Activated CD8-positive, alpha-beta memory T cell treated with anti-CD3 and anti-CD28 coated beads, Interleukin-2, amount 10 ng/mL, durations not matched to agents 7 days and 5 days (primary cell): Measurements from ENCODE around the gene MOSPD3. TPM values are rescaled to one million over a fixed set of nuclear protein-coding genes. Genes with fewer than 3 reads are reported as not detected.
A peak's percentile ranks its signal among the peaks of the same experiment; 100 is the strongest.

Experiments
- ATAC-seq: fragments of 150-1000 bp; cut with Tn5 transposase; one replicate; pipeline ENCODE4 v1.10.0; 2021; ENCODE audit warnings: moderate library complexity
- CTCF ChIA-PET: fragments of 350-600 bp; sonication (Branson Sonifier 250); formaldehyde crosslinking; loops from one replicate; lab custom pipeline; 2021; ENCODE audit warnings: antibody characterized with exemption; lab: Charles Lee
- DNase-seq: peaks from one replicate; pipeline ENCODE4 v3.0.0-alpha.2; 2020
- H3K27ac Mint-ChIP-seq: one replicate; pipeline ENCODE4 v1.8.0; 2021; ENCODE audit warnings: mild to moderate bottlenecking, mixed read lengths
- H3K27me3 Mint-ChIP-seq: one replicate; pipeline ENCODE4 v1.8.0; 2021; ENCODE audit warnings: mixed read lengths
- H3K36me3 Mint-ChIP-seq: one replicate; pipeline ENCODE4 v1.8.0; 2021; ENCODE audit warnings: mild to moderate bottlenecking, mixed read lengths
- H3K4me1 Mint-ChIP-seq: one replicate; pipeline ENCODE4 v1.8.0; 2021; ENCODE audit warnings: mixed read lengths
- H3K4me3 Mint-ChIP-seq: one replicate; pipeline ENCODE4 v1.8.0; 2021; ENCODE audit warnings: mild to moderate bottlenecking, moderate library complexity, mixed read lengths
- H3K9me3 Mint-ChIP-seq: one replicate; pipeline ENCODE4 v1.8.0; 2022; ENCODE audit warnings: low read depth, mixed read lengths
- total RNA-seq, 2 experiments: library from RNA; stranded (reverse); gene quantifications; one replicate each; pipeline ENCODE4 v1.2.3, GENCODE V29; 2021

MOSPD3 gene
- total RNA-seq, 2 experiments from 2014 or later, result 22.2 to 28.8 TPM

DNA sequence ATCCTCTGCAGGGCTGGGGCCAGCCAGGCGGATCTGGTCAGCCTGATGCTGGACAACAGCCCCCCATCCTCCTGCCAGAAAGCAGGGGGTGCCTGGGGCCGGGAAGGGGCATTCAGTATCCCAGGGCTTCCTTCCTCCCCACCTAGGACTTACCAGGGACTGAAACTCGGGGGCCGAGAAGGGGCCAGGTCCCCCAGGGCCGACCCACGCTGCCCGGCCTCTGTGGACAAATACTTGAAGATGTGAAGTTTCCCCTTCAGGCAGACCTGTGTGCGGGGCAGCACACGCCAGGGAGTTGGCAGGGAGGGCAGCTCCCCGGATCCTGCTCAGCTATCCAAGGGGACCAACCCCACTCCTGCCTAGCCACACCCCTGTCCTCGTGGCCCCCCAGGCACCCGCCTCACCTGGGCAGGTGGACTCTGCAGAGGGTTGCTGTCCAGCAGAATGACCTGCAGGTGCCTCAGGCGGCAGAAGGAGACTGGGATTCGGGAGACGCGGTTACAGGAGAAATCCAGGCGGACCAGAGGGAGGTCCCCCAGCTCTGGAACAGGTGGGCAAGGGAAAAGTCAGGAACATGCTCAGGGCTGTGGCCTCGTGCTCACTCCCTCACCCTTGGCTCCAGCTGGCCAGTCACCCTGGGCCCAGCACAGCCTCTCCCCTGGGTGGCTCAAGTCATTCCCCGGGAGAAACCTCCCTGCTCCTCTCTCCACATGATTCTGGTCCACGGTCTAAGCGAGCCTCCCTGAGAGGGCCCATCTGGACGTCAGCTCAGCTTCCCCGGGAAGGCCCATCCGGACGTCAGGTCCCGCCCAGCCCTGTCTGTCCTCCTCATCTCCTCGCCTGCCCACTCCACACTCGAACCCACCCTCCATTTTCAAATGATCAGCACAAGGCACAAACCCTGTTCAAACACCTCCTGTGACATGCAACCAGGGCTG, 33.8 kb upstream of the MOSPD3 start:
- CTCF ChIA-PET, result interaction anchor here (0.8 to 1.4 kb wide), 2 partner anchors 14 to 19 kb away, joined by 4 to 6 read pairs; no protein-coding TSS in a partner anchor
- no peak overlapping the region for H3K27ac Mint-ChIP-seq
- ATAC-seq (no peak), DNase-seq (no peak)
- H3K4me3 Mint-ChIP-seq, result no peak overlapping the region
- peaks cover 19% of the 10 kb centered on the region for H3K36me3 Mint-ChIP-seq
- peaks cover 16% of the 10 kb centered on the region for H3K4me1 Mint-ChIP-seq
- no peaks in the 10 kb centered on the region for H3K9me3 Mint-ChIP-seq
- no peaks in the 10 kb centered on the region for H3K27me3 Mint-ChIP-seq

DNA sequence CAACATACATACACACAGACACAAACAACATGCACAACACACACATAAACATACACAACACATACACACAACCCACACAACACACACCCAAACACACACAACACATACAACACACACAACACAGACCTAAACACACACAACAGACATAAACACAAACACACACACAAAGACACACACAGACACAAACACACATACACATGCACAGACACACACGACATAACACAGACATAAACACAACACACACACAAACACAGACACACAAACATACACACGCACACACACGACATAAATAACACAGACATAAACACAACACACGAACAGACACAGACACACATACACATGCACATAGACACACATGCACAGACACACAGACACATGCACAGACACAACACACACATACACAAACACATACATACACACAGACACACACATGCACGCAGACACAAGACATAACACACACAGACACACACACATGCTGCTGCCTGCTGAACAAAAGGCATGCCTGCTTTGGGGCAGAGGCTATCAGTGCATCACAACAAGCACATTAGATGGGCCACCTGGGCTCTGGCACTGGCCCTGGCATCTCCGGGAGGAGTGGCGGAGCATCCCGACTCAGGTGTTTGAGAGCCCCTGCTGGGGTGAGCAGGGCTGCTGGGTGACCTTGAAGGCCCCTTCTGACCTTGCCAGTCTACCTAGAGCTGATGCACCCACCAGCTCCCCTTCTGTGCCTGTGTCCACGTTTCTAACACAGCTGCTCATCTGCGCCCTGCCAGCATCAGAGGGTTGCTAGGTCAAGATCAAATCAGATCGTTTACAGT, 31.7 kb upstream of the MOSPD3 start:
- Mint-ChIP-seq H3K27ac (no peak overlapping the region), H3K4me3 (no peak overlapping the region)
- CTCF ChIA-PET, result interaction anchor here (0.5 to 11.9 kb wide), 2 partner anchors 16 to 291 kb away, joined by 3 to 154 read pairs; no protein-coding TSS in a partner anchor

DNA sequence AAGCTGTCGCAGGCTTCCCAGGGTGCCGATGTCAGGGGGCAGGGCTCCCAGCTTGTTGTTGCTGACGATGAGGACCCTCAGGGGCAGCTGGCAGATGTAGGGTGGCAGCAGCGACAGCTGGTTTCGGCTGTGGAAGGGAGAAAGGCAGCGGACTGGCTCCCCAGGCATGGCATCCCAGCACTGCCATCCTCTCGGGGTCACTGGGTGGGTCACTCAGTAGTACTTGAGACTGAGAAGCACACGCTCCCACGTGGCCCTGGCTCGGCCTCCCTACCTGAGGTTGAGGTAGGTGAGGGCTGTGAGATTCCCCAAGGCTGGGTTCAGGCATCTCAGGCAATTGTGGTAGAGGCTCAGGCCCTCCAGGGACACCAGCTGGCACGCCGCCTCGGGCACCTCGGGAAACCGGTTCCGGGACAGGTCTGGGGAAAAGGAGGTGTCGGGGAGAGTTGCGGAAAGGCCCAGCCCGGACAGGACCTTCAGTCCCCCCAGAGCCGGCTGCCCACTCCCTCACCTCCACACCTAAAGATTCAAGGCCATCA, 30.2 kb upstream of the MOSPD3 start:
- DNase-seq (no peak), ATAC-seq (no peak)
- CTCF ChIA-PET, result interaction anchor here (0.7 to 11.9 kb wide), 4 partner anchors 9 to 18 kb away, joined by 3 to 154 read pairs (median 6); no protein-coding TSS in a partner anchor
- Mint-ChIP-seq H3K36me3 (peaks cover 11% of the 10 kb centered on the region), H3K4me1 (peaks cover 21% of the 10 kb centered on the region), H3K27me3 (no peaks in the 10 kb centered on the region), H3K9me3 (no peaks in the 10 kb centered on the region), H3K27ac (peak overlapping the region; percentile 47), H3K4me3 (peak overlapping the region; percentile 21)

More for the DNA sequence above, 31.7 kb upstream of the MOSPD3 start:
- Mint-ChIP-seq H3K9me3 (no peaks in the 10 kb centered on the region), H3K27me3 (no peaks in the 10 kb centered on the region), H3K4me1 (peaks cover 21% of the 10 kb centered on the region), H3K36me3 (peaks cover 14% of the 10 kb centered on the region)
- ATAC-seq (no peak), DNase-seq (no peak)

DNA sequence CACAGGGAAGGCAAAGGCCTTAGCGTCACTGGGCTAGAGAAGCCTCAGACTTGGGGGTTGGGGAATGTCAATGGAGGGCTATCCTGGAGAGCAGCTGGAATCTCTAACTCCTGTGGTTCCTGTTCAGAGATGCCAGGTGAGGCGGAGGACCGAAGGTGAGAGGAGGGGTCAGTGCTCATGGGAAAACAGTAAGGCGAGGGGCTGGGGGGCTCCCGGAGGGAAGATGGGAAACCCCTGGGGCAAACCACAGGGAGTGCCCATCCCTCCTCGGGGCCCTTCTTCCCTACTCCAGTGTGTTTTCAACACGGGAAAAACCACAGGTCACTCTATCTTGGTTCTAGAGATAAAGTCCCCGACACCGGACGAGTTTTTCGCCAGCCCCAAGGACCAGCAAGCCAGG, 29.7 kb upstream of the MOSPD3 start:
- DNase-seq (no peak), ATAC-seq (no peak)
- Mint-ChIP-seq H3K9me3 (no peaks in the 10 kb centered on the region), H3K4me3 (peak overlapping the region; percentile 98), H3K36me3 (peaks cover 11% of the 10 kb centered on the region), H3K4me1 (peaks cover 21% of the 10 kb centered on the region), H3K27me3 (no peaks in the 10 kb centered on the region), H3K27ac (peak overlapping the region; percentile 97)
- CTCF ChIA-PET, result interaction anchor here (2.7 to 11.9 kb wide), 3 partner anchors 12 to 123 kb away, joined by 9 to 154 read pairs (median 18); partner anchors contain the start of gene POP7

DNA sequence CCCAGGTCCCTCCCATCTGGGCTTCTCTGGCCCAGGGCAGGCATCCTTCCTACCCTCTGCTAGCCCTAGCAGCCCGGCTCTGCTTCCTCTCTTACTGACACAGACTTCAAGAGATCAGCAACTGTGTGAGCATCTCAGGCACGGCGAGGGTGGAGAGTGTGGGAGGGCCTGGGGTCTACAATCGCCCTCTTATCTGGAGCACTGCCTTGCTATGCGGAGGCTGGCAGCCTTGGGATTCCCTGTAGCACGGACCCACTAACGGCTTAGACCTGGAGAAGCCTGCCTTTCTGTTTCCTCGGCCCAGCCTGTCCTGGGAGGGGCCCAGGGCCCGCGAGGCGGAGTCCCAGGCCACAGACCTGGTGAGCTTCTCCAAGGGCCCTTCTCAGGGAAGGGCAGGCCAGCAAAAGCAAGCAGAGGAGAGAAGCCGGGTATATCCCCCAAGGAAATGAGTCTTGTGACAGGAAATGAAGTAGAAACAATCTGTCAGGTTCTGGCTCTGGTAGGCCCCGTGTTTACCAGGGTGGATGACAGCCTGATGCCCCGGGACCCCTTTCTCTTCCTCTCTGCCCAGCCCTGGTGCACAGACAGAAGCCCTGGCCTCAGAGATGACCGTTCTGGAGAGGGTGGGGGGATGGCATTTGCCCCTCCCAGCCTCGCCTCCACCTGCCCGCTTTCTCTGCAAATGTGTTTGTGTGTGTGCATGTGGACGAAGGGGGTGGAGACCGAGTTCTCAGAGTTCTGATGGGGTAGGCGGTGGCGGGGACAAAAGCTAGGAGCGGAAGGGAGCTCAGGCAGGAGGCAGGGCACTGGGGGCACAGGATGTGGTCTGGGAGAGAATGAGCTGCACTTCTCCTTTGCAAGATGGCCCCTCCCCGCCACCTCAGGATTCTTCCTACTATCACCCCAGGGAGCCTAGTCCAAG, 28.9 kb upstream of the MOSPD3 start:
- peaks cover 26% of the 10 kb centered on the region for H3K4me1 Mint-ChIP-seq
- no peaks in the 10 kb centered on the region for H3K9me3 Mint-ChIP-seq

DNA sequence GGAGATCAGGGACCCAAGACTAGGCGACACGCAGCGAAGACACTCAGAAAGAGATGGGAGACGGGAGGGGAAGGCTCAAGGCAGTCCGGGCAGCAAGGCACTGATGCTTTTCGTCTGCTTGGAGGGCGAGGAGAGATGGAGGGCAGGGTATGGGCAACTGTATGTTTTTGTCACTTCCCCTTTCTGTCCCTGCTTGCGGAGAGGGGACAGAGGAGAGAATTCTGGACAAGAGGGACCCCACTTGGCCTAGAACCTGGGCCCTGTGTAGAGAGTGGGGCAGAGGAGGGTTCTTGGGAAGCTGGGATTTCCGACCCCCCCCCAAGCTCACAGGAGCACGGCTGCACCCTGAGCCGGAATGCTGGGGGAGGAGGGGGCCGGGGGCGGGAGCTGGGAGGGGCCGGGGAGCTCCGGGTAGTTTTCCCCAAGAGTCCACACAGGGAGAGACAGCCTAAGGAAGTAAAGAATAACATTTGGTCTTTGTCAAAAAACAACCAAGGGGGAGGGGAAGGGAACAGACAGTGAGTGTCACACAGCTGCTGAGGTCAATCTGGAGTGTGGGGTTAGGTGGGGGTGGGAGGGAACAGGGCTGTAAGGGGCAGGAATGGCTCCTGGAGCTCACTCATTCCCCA, 28.2 kb upstream of the MOSPD3 start:
- Mint-ChIP-seq H3K4me1 (peaks cover 26% of the 10 kb centered on the region), H3K36me3 (peaks cover 6% of the 10 kb centered on the region), H3K27me3 (no peaks in the 10 kb centered on the region), H3K9me3 (no peaks in the 10 kb centered on the region), H3K4me3 (peak overlapping the region; percentile 98), H3K27ac (peak overlapping the region; percentile 97)
- CTCF ChIA-PET, result interaction anchor here (0.6 to 11.9 kb wide), 19 partner anchors 13 to 268 kb away, joined by 3 to 154 read pairs (median 5); partner anchors contain the start of genes MOSPD3, POP7, SLC12A9 and TSC22D4
- ATAC-seq (no peak), DNase-seq (no peak)

More for the DNA sequence above, 28.9 kb upstream of the MOSPD3 start:
- H3K27me3 Mint-ChIP-seq, result no peaks in the 10 kb centered on the region
- ATAC-seq, result peak; percentile 10
- peak; percentile 92 for DNase-seq
- peaks cover 11% of the 10 kb centered on the region for H3K36me3 Mint-ChIP-seq
- CTCF ChIA-PET, result interaction anchor here (0.6 to 11.9 kb wide), 14 partner anchors 13 to 122 kb away, joined by 3 to 154 read pairs (median 5); partner anchors contain the start of genes MOSPD3 and POP7
- peak overlapping the region; percentile 97 for H3K27ac Mint-ChIP-seq
- H3K4me3 Mint-ChIP-seq, result peak overlapping the region; percentile 98

DNA sequence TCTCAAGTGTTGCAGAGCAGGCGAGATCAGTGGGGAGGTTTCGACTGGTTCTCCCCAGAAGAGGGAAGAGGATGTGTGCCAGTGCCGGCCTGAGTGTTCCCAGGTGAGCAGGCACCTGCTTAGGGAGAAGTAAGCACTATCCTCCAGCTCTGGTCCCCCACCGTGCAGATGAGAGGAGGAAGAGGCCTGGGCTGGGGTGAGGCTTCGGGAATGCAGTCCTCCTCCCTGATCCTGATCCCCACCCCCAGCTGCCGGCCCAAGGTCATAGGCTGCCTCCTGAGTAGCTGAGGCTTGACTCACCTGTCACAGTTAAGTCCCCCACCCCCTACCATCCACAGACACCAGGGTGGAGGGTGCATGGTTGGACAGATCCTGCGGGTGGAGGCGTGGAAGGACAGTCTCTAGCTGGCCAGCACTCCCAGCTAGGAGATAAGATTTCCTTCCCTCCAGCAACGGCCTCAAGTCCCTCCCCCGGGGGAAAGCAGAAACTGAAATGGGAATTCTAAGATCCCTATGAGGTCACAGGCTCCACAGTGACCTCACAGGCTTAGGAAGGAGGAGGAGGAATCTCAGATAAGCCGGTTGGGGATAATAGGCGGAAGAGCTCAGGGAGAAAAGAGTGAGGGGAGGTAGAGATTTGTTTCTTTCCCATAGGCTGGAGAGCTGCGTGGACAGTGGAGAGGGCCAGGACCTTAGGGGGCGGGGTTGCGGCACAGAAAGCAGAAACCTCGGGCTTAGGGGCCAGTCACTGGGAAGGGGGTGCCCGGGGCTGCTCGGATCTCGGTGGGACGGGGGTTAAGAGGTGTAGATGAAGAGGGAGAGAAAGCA, 27.4 kb upstream of the MOSPD3 start:
- CTCF ChIA-PET, result interaction anchor here (0.7 to 11.9 kb wide), 22 partner anchors 14 to 267 kb away, joined by 3 to 154 read pairs (median 6); partner anchors contain the start of genes MEPCE, MOSPD3, POP7 and SLC12A9
- H3K27me3 Mint-ChIP-seq, result no peaks in the 10 kb centered on the region
- H3K9me3 Mint-ChIP-seq, result no peaks in the 10 kb centered on the region
- DNase-seq (peak; percentile 51), ATAC-seq (no peak)
- peaks cover 3% of the 10 kb centered on the region for H3K36me3 Mint-ChIP-seq
- H3K4me1 Mint-ChIP-seq, result peaks cover 26% of the 10 kb centered on the region
- peak overlapping the region; percentile 98 for H3K4me3 Mint-ChIP-seq
- peak overlapping the region; percentile 97 for H3K27ac Mint-ChIP-seq

DNA sequence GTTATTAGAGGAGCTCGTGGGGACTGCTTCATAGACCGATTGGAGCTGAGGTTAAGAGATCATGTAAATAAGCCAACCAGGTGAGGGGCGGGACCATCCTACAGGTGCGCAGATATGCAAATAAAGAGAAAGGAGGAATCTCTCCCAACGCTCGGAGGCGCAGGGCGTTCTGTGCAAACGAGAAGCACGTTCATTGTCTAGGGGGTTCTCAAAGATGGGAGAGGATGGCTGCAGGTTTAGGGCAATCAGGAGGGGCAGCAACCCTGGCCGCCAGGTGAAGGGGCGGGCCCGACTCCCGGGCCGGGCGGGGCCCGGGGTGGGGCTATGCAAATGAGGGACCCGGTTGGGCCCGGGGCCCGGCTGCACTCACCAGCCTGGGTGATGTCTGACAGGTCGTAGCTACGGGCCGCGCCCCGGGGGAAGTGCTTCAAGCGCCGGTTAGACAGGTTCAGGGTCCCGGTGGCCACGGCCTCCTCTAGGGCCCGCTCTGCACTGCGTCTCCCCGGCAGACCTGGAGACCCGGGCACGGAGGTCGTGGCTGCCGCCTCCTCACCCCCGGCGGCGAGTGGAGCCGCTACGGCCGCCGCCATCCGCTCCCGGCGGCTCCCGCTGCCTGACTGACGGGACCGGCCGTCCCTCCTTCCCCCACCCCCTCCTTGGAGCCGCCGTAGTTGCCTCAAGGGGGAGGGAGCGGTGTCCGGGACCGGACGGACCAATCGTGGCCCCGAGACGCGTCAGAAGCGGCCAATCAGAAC, 26.7 kb upstream of the MOSPD3 start, which contains the start of gene LRCH4:
LRCH4 (minus strand) TSS at position 619 of the 755 bp plus-strand sequence; CDS start at position 590, 29 bp downstream.
- peaks cover 7% of the 10 kb centered on the region for H3K27me3 Mint-ChIP-seq
- CTCF ChIA-PET, result interaction anchor here (0.7 to 11.9 kb wide), 26 partner anchors 9 to 267 kb away, joined by 3 to 154 read pairs (median 6); partner anchors contain the start of genes MEPCE, MOSPD3, POP7 and SLC12A9
- H3K27ac Mint-ChIP-seq, result peak within 1 kb of the TSS; percentile 97
- H3K4me1 Mint-ChIP-seq, result peaks cover 26% of the 10 kb centered on the region
- H3K36me3 Mint-ChIP-seq, result peaks cover 3% of the 10 kb centered on the region
- DNase-seq, result peak; percentile 75
- peak within 1 kb of the TSS; percentile 98 for H3K4me3 Mint-ChIP-seq
- ATAC-seq, result peak; percentile 35
- H3K9me3 Mint-ChIP-seq, result no peaks in the 10 kb centered on the region

DNA sequence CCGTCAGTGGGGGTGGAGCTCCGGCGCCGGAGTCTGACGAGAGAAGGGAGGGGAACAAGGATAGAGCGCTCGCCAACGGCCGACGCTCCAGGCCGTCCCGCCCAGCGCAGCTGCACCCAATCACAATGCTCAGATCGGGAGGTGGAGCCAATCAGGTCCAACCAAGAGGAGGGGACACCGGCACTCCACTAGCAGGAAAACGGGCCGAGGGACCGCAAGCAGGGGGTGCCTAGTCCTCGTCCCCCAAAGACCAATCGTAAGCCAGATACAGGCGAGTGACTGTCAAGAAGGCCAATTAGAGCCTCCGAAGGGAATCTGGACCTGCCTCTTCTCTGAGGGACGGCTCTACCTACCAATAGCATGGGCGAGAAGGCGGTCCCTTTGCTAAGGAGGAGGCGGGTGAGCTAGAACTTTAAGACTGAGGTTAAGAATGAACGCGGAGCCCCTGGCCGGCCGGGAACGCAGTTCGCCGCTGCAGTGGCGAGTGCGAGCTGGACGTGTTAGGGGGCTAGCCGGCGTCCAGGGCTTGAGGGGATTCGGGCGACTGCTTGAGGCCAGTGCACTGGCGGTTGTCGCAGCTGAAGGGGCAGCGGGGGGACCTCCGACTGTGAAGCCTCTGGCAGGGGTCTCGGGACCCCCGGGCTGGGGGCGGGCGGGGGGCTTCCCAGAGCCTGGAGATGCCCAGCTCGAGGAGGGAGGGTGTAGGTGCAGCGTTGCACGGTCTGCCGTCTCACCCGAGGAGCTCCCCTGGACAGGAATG, 25.9 kb upstream of the MOSPD3 start, which contains the start of gene FBXO24:
FBXO24 (plus strand) TSS at position 63 of the 760 bp plus-strand sequence; CDS start at position 361, 298 bp downstream.
- CTCF ChIA-PET, result interaction anchor here (0.7 to 11.9 kb wide), 25 partner anchors 8 to 266 kb away, joined by 3 to 154 read pairs (median 6); partner anchors contain the start of genes MOSPD3, POP7, SLC12A9 and TSC22D4
- DNase-seq (peak; percentile 100), ATAC-seq (peak; percentile 84)
- H3K27me3 Mint-ChIP-seq, result peaks cover 7% of the 10 kb centered on the region
- no peaks in the 10 kb centered on the region for H3K36me3 Mint-ChIP-seq
- H3K9me3 Mint-ChIP-seq, result no peaks in the 10 kb centered on the region
- H3K27ac Mint-ChIP-seq, result peak within 1 kb of the TSS; percentile 97
- H3K4me3 Mint-ChIP-seq, result peak within 1 kb of the TSS; percentile 98
- peaks cover 23% of the 10 kb centered on the region for H3K4me1 Mint-ChIP-seq
